ENCODE measurements around the gene NEURL3.
"Not testable (repeated sequence)": the region's sequence is repeated elsewhere in the genome, so short reads cannot be mapped to it uniquely, and the experiment has no call there.

NEURL3 gene

DNA sequence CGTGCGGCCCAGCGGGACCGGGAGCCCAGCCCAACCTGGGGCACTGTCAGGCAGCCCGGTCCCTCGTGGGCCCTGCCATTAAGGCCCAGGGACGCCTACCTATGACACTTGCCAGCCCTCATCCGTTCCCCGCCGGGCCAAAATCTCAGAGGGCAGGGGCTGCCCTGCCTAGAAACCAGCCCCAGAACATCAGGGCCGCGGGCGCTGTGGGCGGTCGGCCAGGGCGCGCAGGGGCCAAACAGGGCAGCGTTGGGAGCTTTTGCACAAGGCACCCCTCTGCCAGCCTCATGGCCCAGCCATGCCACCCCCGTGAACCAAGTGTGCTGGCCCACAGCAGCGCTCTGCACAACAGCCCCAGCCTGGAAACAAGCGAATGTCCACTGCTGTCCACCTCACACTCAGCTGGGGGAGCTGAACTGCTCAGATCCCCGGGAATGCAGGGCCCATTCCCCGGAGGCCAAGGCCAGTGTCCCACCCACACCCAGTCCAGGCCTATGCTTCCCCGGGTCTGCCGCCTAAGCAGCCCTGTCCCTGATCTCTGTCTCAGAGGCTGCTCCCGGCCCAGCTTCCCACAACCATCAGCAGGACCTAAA is 3.5 kb upstream of the NEURL3 start:
- no peak for DNase-seq (ENCODE audit: low read depth in 3 of 3, low spot score in 1 of 3)

DNA sequence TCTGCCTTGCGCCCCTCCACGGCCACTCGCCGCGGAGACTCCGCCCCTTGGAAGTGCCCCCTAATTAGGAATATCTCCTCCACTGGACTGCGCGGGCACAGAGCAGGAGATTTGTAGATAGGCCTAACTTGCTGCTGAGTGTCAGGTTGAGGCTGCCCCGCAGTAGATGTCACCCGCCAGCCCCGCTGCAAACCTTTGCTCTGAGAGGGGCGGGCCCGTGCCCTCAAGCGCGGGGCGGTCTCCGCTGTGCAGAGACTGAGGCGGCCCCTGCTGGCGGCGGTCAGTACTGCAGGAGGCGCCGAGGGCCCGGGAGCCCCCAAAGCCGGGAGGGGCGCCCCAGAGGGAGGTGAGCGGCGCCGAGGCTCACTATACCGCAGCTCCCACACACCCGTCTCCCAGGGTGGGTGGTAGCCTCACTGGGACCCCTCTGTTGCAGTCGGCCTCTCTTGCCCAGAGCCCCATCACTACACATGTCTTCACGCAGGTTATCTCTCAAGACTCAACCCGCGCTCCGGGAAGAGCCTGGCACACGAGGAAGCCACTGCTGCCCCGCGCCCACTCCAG is 2.9 kb upstream of the NEURL3 start:
- DNase-seq (ENCODE audit: low read depth in 3 of 3, low spot score in 1 of 3): peak; percentile 70 to 92 (median 79)

DNA sequence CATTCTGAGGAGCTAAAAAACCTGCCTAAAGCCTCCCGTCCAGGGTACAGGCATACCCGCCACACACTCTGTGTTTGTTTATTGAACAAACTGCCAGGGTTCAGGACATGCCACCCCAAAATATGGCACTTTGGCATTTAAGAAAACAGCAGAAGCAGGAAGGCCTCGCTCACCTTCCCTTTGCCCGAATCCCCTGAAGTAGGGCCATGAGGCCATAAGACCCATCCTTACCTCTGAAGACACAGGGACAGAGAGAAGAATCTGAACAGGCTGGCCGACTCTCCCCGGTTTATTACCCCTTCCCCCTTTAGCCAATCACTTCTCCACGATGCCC is 1.7 kb upstream of the NEURL3 start:
- DNase-seq (ENCODE audit: low read depth in 3 of 3, low spot score in 1 of 3): no peak

DNA sequence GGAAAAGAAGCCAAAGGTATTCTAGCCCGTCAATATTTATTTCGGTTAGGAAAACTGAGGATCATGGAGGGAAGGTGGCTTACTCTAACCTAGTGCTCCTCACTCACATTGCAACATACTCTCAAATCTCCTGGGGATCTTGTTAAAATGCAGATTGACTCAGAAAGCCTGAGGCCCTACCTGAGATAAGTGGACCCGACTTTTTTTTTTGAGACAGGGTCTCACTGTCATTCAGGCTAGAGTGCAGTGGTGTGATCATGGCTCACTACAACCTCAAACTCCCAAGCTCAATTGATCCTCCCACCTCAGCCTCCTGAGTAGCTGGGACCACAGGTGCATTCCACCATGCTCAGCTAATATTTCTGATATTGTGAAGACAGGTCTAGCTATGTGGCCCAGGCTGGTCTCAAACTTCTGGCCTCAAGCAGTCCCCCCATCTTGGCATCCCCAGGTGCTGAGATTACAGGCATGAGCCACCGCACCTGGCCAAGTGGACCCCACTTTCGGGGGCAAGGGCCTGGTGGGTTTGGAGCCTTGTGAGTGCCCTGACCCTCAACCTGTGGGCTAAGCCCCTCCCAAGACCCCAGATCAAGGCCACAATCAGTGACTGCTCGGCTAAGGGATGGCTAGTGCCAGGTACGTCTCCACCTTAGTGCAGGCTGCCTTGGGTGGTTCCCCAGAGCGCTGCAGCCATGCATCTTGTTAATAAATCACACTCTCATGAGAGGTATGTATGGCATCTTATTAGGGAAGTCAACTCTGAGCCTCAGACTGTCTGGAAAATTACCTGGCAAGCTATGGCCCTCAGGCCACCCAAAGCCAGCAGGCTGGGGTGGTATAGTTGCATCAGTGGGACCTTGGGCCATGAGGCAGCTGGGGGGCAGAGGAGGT is 1.1 kb upstream of the NEURL3 start:
- DNase-seq (ENCODE audit: low read depth in 3 of 3, low spot score in 1 of 3): no peak

DNA sequence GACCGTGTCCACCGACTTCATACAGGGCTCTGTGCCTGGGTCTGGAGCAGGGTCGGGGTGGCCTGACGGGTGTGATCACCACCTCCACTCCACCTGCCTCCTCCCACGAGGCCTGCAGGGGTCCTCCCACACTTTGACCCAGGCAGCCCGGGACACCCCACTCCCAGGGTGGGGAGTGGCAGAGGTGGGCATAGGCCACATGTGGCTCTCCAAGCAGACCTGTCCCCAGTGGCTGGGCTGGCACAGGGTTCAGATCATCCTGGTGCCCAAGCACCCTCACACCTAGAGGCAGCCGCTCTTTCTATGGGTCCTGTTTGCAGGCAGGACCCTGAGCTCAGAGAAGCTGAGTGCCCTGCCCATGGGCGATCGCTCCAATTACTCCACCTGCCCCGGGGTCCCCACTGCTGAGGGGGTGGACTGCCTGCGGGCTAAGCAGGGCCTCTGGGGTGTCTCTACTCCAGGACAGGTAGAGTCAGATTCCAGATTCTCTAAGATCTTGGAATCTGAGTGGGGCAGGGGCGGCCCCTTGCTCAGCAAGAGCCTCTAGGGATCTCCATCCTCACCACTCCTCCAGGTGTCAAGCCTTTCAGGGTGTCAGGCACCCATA is 1.4 kb downstream of the NEURL3 start:
- DNase-seq (ENCODE audit: low read depth in 3 of 3, low spot score in 1 of 3): no peak

DNA sequence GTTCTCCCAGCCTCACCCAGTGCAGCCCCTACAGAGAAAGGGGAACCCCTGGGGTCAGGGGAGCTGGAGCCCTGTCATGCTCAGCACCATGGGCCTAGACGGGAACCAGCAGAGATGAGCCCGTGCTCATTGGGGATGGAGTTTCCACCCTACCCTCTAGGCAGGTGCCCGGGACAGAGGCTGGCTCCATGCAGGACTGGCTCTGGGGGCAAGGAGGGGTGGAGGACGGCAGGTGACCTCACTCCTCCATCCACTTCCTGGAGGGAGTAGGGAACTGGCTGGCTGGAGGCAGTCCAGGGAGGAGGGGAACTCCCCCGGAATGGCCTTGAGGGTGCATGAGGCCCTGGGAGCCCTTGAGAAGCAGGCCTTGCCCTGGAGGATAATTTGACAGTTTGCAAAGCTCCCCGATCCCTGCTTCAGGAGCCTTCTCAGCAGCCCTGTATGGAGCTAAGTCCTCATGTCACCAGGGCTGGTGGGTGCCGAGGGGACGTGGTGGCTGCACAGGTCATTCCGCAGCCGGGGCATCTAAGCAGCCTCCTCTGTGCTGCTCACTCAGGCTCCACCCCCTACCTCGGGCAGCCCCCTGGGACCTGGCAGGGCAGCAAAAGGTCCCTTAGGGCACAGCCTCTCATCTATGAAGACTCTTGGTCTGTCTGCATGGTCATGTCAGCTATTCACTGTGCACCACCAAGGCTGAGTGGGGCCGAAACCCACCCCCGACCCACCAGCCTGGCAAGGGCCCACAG is 2.1 kb downstream of the NEURL3 start:
- no peak for DNase-seq (ENCODE audit: low read depth in 3 of 3, low spot score in 1 of 3)

DNA sequence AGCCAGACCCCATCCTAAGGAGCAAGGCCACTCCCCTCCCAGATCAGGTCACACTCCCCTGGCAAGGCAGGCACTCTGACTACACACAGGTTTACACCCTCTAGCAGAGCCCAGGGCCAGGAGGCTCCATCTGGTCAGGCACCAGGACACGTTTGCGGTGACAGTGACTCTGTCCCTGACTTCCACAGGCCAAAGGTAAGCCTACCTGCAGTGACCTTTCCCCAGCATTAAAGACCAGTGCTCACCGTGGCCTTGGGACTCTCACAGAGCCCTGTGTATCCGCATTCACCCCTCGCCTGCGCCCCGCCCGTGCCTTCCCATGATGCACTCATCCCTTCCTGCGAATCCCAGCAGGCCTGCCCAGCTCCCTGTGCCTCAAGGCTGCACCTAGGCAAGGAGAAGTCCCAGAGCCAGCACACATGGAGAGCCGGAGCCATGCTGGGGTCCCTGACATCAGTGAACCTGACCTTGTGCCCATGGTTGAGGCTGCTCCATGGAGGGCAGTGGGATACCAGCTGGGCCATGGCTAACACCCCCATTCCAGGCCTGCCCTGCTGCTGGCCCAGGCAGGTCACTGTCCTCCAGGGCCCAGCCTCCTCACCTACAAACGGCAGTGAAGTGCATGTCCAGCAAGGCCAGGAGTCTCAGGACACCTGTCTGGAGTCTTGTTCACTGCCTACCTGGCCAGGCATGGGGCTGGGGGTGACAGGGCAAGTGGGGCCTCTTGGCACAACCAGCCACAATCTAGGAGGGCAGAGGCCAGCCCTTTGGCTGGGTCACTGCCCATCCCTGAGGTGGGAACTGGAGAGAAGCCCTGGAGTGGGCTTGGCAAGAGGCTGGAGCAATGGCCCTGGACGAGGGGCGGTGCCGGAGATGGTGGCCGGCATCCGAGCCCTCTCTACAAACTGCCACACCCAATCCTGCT is 3.0 kb downstream of the NEURL3 start:
- DNase-seq (ENCODE audit: low read depth in 3 of 3, low spot score in 1 of 3): no peak

DNA sequence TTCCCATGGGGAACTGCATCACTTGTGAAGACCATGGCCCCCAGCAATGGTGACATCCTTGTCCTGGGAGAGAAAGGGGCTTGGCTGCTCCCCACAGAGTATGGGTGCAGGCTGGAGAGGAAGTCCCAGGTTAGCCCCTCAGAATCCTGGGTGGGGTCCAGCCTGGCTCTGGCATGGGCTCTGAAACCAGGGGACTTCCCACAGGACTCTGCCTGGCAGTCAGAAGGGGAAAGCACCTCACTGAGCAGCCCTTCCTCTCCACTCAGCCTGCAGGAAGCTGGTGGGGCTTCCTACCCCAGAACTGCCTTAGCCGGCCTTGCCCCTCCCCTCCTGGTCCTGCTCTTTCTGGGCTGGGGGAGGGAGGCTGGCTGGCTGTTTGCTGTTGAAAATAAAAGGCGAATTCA is 3.7 kb downstream of the NEURL3 start:
- no peak for DNase-seq (ENCODE audit: low read depth in 3 of 3, low spot score in 1 of 3)

DNA sequence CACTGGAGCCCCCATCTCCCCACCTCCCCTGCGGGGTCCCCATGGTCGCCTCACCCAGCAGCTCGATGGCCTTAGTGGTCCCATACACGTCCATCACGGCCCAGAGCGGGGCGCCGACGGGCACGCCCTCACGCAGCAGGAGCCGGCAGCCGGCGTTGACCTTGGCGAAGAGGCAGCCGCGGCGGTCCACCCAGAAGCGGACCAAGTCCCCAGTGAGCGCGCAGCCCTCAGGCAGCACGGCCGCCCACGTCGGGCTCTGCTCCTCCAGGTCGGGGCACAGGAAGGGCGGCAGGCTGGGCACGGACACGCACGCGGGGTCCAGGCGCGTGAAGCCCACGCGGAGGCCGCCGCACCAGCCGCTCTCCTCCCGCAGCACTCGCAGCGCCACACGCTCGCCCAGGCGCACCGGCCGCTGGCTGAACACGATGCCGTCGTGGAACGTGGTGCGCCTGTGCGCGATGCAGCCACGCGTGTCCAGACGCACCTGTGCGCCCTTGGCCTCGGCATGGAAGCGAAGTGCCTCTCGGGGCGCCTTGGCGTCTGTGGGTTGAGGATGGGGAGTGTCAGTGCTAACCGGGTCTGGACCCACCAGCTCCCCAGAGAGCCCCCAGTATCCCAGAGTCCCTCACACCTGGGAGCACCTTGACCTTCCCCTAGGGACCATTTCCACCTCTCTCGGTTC is 4.6 kb downstream of the NEURL3 start:
- DNase-seq (ENCODE audit: low read depth in 3 of 3, low spot score in 1 of 3): no peak

DNA sequence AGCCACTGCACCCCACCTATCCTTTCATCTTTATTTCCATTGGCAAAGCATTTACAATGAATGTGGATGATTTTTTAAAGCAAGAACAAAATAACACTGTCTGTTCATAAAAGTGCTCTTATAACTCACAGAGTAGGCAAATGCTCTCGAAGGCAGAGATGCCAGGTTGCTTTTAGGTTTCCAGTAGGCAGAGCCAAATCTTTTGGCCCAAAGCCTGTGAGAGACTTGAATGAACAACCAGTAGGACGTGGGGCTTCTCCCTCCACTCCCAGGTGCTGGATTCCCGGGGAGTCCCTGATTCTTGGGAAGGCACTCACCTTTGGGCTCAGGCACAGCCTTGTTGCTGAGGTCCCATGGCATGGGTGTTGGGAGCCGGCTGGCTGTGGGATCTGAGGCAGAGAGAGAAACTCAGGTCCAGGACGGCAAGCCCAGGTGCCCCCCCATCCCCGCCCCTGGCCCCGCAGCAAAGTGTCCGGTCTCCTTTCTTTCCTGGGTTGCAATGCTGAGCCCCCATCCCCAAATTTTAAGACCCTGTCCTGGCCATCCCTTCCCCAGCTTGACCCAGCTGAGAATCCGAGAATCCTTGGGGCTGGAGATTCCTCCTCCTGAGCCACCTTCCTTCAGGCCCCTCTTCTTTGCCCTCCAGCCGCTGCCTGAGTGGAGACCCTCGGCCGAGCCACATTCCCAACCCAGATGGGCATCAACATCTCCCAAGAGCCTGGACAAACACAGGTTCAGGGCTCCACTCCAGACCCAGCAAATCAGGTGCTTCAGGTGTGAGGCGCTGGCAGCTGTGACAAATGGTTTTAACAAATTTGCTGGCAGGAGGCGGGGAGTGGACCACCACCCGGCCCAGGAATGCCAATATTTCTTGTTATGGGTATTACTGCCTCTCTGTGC is 5.8 kb downstream of the NEURL3 start:
- no peak for DNase-seq (ENCODE audit: low read depth in 3 of 3, low spot score in 1 of 3)

DNA sequence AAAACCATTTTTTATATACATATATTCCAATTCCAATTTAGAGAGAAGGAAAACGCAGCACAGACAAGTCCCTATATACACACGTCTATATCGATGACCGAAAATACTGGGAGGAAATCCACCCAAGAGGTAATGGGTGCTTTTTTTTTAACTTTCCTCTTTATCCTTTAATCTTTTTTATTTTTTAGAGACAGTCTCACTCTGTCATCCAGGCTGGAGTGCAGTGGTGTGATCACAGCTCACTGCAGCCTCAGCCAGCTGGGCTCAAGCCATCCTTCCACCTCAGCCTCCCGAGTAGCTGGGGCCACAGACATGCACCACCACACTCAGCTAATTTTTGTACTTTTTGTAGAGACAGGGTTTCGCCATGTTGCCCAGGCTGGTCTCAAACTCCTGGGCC is 6.5 kb downstream of the NEURL3 start:
- DNase-seq (ENCODE audit: low read depth in 3 of 3, low spot score in 1 of 3): not testable (repeated sequence)

DNA sequence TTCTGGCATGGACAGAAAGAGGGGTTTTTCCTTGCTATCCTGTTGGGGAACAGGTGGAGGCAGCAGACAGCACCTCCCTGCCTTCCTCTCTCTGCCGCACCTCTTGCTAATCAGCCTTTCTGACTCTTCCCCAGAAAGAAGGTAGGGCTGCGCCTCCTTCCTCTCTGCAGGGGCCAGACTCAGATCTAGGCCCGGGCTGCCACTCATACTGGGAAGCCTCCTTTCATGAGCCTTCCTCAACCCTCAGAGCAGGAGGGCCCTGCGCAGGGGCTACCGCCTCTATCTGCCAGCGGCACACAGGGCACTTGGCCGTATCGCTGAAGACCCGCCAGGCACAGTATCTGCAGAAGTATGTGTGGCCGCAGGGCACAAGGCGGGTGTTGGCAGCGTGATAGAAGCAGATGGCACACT is 7.1 kb downstream of the NEURL3 start:
- no peak for DNase-seq (ENCODE audit: low read depth in 3 of 3, low spot score in 1 of 3)

DNA sequence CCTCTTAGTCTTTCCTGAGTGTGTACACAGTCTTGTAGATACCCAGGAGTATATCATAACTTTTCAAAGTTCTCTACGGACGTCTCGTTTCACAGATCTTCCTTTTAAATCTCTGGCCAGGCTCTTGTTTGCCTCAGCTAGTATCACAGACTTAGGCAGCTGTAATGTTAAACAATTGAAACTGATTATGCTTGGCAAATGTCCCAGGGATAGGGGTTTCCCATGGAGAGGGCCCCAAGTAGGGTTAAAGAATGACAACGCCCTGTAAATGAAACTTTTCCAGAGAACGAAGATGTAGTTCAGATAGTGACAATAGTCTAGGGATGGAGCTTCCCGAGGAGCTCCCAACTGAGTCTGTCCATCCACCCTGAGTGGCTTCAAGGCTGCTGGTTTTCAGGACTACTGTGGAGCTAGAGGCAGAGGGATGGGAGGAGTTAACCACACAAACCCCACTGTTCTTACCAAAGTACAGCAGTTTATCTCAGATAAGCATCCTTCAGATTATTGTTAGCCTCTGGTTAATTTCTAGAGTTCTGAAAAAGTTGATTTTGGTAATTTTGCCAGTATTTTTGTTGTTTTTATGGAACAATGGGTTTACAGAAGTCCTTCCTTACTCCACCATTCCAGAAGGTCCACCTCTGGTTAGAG is 9.1 kb downstream of the NEURL3 start:
- DNase-seq (ENCODE audit: low read depth in 3 of 3, low spot score in 1 of 3): no peak

DNA sequence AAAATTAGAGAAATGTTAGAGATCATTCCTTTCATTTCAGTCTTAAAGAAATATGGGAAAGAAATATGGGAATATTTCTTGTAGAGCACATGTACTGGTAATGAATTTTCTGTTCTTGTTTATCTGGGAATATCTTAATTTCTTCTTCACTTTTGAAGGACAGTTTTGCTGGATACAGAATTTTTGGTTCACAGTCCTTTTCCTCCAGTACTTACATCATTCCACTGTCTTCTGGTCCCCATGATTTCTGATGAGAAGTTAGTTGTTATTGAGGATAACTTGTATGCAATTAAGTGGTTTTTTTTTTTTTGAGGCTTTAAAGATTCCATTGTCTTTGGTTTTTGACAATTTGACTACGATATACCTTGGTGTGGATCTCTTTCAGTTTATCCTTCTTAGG is 11.0 kb downstream of the NEURL3 start:
- DNase-seq (ENCODE audit: low read depth in 3 of 3, low spot score in 1 of 3): no peak

DNA sequence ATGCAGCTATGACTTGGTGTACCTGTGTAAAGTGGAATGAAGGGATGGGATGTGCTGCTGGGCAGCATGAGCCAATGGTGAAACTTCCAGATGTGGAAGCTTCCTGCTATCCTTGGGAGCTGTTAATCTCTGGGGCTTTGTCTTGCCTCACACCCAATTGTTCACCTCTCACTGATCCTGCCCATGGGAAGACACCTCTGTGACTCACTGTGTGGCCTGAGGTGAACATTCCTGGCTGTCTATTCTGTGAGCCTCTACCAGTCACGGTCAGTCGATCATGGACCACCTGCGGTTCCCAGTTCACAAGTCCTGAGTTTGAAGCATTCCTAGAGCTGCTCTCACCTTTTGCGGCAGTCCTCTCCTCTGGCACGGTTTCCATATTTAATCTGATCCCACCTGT is 12.1 kb downstream of the NEURL3 start:
- no peak for DNase-seq (ENCODE audit: low read depth in 3 of 3, low spot score in 1 of 3)

DNA sequence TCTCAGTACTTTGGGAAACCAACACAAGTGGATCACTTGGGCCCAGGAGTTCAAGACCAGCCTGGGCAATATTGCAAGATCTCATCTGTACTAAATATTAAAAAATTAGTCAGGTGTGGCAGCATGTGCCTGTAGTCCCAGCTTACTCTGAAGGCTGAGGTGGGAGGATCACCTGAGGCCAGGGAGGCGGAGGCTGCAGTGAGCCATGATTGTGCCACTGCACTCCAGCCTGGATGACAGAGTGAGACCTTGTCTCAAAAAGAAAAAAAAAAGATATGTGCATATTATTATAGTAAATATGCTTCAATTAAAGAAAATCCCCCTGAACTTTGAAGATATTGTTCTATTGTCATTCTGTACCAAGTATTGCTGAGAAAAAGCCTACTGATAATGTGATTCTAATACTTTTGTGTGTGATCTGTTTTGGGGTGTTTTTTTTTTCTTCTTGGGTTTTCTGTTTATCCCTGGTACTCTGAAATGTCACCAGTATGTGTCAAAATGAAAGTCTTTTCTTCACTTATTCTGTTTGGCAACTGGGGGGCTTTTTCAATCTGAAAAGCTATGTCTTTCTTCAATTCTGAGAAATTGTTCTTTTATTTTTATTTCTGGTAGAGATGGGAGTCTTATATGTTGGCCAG is 13.2 kb downstream of the NEURL3 start:
- no peak for DNase-seq (ENCODE audit: low read depth in 3 of 3, low spot score in 1 of 3)

DNA sequence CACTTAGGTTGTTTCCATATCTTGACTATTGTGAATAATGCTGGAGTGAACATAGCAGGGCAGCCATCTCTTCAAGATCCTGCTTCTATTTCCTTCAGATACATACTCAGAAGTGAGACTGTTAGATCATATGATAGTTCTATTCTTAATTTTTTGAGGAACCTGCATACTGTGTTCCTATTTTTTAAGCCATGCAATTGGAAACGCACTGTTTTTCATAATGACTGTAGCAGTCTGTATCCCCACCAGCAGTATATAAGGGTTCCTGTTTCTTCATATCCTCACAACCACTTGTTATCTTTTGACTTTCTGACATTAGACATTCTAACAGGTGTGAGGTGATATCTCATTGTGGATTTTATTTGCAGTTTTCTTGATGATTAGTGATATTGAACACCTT is 15.5 kb downstream of the NEURL3 start:
- no peak for DNase-seq (ENCODE audit: low read depth in 3 of 3, low spot score in 1 of 3)

DNA sequence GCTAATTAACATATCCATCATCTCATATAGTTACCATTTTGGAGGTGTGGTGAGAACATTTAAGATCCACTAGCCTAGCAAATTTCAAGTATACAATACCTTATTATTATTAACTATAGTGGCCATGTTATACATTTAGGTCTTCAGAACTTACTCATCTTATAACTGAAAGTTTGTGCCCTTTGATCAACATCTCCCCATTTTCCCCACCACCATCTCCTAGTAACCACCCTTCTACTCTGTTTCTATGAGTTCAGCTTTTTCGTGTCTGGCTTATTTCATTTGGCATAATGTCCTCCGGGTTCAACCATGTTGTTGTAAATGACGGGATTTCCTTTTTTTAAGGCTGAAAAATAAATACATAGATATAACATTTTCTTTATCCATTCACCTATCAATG is 15.9 kb downstream of the NEURL3 start:
- no peak for DNase-seq (ENCODE audit: low read depth in 3 of 3, low spot score in 1 of 3)
